ENCODE data around the gene ANAPC5.
"Not testable (repeated sequence)": the region's sequence is repeated elsewhere in the genome, so short reads cannot be mapped to it uniquely, and the experiment has no call there.

ANAPC5 gene

DNA sequence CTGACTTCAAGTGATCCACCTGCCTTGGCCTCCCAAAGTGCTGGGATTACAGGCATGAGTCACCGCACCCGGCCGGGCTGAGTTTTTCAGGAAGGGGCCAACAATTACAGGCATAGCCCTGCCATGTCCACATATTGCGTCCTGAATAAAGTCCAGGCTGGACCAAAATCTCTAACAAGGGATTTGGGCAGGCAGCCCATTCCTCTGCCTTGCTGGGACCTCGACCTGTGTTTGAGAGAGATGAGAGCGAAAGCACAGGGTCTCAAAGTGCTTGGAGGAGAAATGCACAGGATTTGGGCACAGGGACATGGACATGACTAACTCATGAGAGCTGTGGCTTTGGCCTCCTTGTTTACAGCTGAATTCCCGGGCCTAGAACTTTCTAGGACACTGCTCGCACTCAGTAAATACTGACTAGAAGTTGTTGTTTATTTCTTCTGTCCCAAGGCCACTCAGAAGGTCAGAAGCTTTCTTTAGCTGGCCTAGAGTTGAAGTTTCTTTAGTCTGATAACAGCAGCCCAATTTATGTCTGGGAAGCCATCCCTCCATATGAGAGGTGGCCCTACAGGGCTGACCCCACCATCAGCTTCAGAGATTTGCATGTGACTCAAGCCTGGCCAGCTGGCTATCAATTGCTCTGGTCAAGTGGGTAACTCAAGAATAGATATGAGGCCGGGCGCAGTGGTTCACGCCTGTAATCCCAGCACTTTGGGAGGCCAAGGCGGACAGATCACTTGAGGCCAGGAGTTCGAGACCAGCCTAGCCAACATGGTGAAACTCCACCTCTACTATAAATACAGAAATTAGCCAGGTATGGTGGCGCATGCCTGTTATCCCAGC, 67.4 kb downstream of the ANAPC5 start:
- Histone ChIP-seq H3K4me2 (ENCODE audit: low read length) (no peak overlapping the region), H3K4me3 (ENCODE audit: low read length) (no peak overlapping the region), H3K36me3 (replicated peaks; ENCODE audit: low read depth, low read length) (no peaks in the 10 kb centered on the region), H3K79me2 (ENCODE audit: low read length) (peaks cover 16% of the 10 kb centered on the region), H3K4me1 (ENCODE audit: low read length) (no peaks in the 10 kb centered on the region), H3K27me3 (ENCODE audit: low read depth, low read length) (no peaks in the 10 kb centered on the region), H3K9ac (ENCODE audit: low read length) (no peak overlapping the region), H3K27ac (ENCODE audit: low read length) (no peak overlapping the region), H4K20me1 (ENCODE audit: insufficient read depth, low read length) (no peaks in the 10 kb centered on the region), H2AFZ (ENCODE audit: low read depth, low read length) (no peak overlapping the region), H3K9me3 (ENCODE audit: insufficient read depth, low read length) (no peaks in the 10 kb centered on the region)
- no peak for TF ChIP-seq EZH2phosphoT487 (IDR thresholded peaks at IDR 0.05; ENCODE audit: low read depth)
- TF ChIP-seq, protein P1, sequence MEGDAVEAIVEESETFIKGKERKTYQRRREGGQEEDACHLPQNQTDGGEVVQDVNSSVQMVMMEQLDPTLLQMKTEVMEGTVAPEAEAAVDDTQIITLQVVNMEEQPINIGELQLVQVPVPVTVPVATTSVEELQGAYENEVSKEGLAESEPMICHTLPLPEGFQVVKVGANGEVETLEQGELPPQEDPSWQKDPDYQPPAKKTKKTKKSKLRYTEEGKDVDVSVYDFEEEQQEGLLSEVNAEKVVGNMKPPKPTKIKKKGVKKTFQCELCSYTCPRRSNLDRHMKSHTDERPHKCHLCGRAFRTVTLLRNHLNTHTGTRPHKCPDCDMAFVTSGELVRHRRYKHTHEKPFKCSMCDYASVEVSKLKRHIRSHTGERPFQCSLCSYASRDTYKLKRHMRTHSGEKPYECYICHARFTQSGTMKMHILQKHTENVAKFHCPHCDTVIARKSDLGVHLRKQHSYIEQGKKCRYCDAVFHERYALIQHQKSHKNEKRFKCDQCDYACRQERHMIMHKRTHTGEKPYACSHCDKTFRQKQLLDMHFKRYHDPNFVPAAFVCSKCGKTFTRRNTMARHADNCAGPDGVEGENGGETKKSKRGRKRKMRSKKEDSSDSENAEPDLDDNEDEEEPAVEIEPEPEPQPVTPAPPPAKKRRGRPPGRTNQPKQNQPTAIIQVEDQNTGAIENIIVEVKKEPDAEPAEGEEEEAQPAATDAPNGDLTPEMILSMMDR (IDR thresholded peaks at IDR 0.05; ENCODE audit: low read depth, low read length), result no peak

DNA sequence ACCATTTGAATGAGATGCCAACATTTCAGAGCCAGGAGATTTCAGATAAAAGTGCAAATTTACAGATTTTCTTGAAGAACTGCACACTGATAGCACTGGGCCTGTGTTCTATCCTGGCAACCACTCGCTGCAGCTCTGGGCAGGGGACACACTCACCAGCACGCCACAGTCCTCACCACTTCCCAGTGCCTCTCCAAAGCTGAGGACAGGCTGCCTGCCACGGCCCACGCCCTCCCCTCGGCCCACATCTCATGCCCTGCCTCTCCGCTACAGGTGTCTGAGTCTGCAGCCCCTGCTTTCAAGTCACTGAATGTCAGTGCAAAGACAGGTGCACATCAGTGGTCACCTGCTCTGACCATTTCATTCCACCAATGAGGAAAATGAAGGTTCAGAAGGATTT, 68.4 kb downstream of the ANAPC5 start:
- Histone ChIP-seq H3K4me1 (ENCODE audit: low read length) (no peaks in the 10 kb centered on the region), H3K36me3 (replicated peaks; ENCODE audit: low read depth, low read length) (no peaks in the 10 kb centered on the region), H4K20me1 (ENCODE audit: insufficient read depth, low read length) (no peaks in the 10 kb centered on the region), H3K9me3 (ENCODE audit: insufficient read depth, low read length) (no peaks in the 10 kb centered on the region), H3K9ac (ENCODE audit: low read length) (no peak overlapping the region), H3K27ac (ENCODE audit: low read length) (no peak overlapping the region), H3K4me2 (ENCODE audit: low read length) (no peak overlapping the region), H2AFZ (ENCODE audit: low read depth, low read length) (no peak overlapping the region), H3K4me3 (ENCODE audit: low read length) (no peak overlapping the region), H3K79me2 (ENCODE audit: low read length) (peaks cover 16% of the 10 kb centered on the region), H3K27me3 (ENCODE audit: low read depth, low read length) (no peaks in the 10 kb centered on the region)
- TF ChIP-seq, protein P1 (IDR thresholded peaks at IDR 0.05; ENCODE audit: low read depth, low read length), result no peak

DNA sequence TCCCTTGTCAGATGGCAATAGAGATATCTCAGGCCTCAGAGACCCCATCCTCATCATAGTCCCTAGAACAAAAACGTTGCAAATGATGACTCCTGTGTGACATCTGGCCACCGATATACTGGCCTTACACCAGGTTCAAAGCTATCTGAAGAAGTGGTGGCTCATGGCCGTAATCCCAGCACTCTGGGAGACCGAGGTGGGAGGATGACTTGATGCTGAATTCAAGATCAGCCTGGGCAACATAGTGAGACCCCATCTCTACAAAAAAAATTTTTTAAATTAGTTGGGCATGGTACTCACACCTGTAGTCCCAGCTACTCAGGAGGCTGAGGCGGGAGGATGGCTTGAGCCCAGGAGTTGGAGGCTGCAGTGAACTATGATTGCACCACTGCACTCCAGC, 68.8 kb downstream of the ANAPC5 start:
- TF ChIP-seq, protein P1 (IDR thresholded peaks at IDR 0.05; ENCODE audit: low read depth, low read length), result no peak
- no peak for TF ChIP-seq EZH2phosphoT487 (IDR thresholded peaks at IDR 0.05; ENCODE audit: low read depth)

DNA sequence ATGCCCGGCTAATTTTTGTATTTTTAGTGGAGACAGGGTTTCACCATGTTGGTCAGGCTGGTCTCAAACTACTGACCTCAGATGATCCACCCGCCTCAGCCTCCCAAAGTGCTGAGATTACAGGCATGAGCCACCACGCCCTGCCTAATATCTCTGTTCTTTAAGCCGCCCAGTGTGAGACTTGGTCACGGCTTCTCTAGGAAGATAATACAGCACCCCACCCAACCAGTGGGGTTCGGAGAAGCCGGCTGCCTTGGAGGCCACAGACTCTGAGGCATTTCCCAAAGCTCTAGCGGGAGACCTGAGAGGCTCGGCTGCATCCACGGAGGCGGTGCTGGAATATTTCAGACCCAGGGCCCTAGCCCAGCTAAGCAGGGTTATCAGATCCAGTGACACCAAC, 69.3 kb downstream of the ANAPC5 start:
- H3K9me3 ChIP-seq (ENCODE audit: insufficient read depth, low read length); H3K36me3 ChIP-seq (replicated peaks; ENCODE audit: low read depth, low read length); H3K4me1 ChIP-seq (ENCODE audit: low read length); H3K9ac ChIP-seq (ENCODE audit: low read length); H4K20me1 ChIP-seq (ENCODE audit: insufficient read depth, low read length); H3K4me3 ChIP-seq (ENCODE audit: low read length); H2AFZ ChIP-seq (ENCODE audit: low read depth, low read length); H3K27ac ChIP-seq (ENCODE audit: low read length); H3K4me2 ChIP-seq (ENCODE audit: low read length); H3K27me3 ChIP-seq (ENCODE audit: low read depth, low read length): not testable (repeated sequence)
- peaks cover 16% of the 10 kb centered on the region for H3K79me2 ChIP-seq (ENCODE audit: low read length)

More for the DNA sequence above, 68.8 kb downstream of the ANAPC5 start:
- no peaks in the 10 kb centered on the region for H4K20me1 ChIP-seq (ENCODE audit: insufficient read depth, low read length)
- no peak overlapping the region for H2AFZ ChIP-seq (ENCODE audit: low read depth, low read length)
- H3K9me3 ChIP-seq (ENCODE audit: insufficient read depth, low read length), result no peaks in the 10 kb centered on the region
- H3K4me2 ChIP-seq (ENCODE audit: low read length), result no peak overlapping the region
- no peak overlapping the region for H3K27ac ChIP-seq (ENCODE audit: low read length)
- no peak overlapping the region for H3K9ac ChIP-seq (ENCODE audit: low read length)
- H3K36me3 ChIP-seq (replicated peaks; ENCODE audit: low read depth, low read length), result no peaks in the 10 kb centered on the region
- no peak overlapping the region for H3K4me3 ChIP-seq (ENCODE audit: low read length)
- H3K27me3 ChIP-seq (ENCODE audit: low read depth, low read length), result no peaks in the 10 kb centered on the region
- H3K79me2 ChIP-seq (ENCODE audit: low read length), result peaks cover 16% of the 10 kb centered on the region
- no peaks in the 10 kb centered on the region for H3K4me1 ChIP-seq (ENCODE audit: low read length)
